HG02610 (cell line): ENCODE results near the gene SIK2.

ENCODE experiments used
- ATAC-seq: cut with Tn5 transposase; IDR thresholded peaks from one replicate; pipeline ENCODE4 v1.9.1; 2021; ENCODE audit warnings: mild to moderate bottlenecking, moderate library complexity; ENCODE audit not compliant: unreplicated experiment

SIK2 gene

DNA sequence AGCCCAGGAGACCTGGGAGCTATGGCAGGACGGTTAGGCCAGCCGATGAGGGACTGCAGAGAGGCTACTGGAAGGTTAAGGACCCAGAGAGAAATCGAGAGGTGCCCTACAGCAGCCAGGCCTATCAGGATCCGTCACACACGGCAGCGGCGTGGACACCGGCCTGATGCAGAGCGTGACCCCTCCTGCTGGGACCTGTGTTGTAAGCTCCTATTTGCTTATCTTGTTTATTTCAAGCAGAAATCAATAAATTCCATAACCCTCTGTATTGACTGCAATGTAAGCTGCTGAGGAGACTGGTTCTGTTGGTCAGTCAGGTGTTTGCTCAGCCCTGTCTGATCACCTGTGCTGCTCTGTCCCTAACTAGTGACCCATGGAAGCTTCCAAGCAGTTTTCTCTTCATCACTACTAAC, 124.1 kb downstream of the SIK2 start:
- no peak for ATAC-seq

DNA sequence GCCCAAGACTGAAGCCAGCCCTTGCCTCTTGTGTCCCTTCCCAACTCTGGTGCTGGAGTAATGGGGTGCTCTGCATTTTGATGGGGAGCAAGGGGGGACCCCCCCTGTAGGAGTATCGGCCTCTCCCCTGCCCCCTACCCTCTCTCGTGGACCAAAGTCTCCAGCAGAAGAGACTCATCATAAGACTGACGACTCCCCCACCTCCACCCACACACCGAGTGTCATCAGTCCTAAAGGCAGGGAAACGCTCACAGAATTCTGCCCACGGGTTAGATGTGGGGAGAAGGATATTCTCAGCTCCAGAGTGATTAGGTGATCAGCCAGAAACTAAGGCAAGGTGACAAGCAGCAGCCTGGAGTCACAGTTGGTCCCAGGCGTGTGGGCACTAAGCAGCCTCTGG, 125.2 kb downstream of the SIK2 start:
- ATAC-seq = no peak

DNA sequence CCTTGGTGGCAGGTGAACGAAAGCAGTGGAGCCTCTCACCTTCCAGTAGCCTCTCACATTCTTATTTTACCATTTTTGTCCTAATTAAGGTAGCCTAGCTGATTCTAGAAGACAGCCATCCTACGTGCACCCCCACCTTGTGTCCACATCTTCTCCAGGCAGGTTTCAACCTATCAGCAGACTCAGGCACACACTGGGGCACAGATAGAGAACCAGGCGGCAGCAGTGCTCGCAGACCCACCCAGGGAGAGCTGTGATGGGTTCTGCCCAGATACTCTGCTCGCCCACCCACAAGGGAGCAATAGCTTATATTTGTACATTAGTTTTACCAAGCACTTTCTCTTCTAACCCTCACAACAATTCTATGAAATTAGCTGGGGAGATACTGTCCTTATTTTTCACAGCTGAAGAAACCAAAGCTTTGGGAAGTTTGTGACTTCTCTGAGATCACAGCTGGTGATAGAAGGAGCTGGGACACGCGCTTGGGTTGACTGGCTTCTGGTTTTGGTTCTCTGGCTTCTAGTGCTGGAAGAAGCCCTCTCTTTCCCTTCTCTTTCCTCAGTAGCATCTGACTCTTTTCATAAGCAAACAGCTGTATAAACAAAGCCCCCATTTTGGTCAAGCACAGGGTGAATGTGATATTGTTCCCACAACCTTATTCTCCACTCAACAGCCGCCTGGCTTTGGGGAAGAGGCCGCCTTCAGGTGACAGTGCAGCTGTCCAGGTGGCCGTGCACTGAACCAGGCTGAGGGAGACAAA, 127.0 kb downstream of the SIK2 start:
- no peak for ATAC-seq

DNA sequence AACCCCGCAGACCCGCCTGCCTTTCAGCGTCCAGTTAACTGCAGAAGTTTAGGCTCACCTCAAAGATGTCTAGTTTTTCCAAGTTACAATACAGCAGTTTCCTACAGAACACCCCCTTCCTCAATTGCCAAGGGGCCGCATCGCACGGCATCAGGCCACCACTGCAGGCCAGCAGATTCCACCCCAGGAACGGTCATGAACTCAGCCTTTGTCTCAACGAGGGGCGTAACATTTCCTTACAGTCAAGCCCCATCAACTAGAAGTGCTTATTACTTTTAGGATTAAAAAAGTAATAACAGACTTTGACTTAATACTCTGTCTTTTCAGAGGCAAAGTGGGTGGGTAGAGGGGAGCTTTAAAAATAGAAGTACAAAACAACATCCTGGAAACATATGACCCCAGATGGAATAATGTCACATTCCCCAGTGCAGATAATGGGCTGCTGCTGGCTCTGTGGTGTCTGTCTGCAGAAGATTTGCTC, 127.6 kb downstream of the SIK2 start:
- no peak for ATAC-seq

DNA sequence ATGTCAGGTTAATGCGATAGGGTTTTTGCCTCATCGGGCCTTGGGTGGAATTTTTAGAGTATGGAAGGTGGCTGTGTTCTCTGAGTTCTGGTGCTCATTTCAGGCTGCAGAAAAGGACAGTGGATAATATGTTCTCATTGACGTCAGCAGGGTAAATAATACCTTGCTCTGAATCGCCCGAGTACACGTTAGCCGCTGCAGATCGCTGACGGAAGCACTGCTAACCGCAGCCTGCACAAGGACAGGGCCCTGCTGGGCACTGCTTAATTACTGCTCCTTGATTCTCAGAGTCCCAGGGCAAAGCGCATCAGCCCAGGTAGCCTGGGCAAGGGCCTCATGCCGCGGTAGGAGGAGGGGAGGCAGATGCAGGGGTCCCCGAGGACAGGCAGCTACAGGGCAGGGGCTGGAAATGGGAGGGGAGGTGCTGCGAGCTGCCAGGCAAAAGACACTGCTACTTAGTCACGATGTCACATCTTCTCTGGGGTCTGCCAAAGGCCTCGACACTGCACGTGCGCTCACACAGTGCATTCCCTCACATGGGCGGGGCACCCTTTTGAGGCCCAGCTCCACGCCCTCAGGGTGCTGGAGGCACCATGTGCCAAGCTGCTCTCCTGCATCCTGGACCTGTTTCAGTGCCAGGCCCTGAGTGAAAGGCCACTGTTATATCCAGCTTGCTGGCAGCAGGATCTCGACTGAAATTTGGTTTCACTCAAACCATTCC, 128.8 kb downstream of the SIK2 start:
- no peak for ATAC-seq

DNA sequence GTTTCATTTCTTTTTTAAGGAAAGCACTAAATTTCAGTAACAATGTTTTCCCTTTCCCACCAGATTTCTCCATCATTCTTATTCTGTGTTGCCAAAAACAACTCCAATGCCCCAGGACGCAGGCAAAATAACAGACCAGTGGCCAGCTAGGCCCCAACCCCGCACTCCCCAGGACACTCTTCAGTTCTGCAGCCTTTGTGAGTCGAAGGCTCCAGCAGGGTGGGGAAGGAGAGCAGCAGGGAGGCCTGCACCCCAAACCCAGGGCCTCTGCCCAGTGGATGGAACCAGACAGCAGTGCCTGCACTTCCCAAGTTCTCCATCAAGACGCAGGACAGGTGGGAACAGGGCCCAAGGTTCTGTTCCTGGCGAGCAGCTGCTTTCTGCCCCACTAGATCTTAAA, 129.6 kb downstream of the SIK2 start:
- no peak for ATAC-seq

DNA sequence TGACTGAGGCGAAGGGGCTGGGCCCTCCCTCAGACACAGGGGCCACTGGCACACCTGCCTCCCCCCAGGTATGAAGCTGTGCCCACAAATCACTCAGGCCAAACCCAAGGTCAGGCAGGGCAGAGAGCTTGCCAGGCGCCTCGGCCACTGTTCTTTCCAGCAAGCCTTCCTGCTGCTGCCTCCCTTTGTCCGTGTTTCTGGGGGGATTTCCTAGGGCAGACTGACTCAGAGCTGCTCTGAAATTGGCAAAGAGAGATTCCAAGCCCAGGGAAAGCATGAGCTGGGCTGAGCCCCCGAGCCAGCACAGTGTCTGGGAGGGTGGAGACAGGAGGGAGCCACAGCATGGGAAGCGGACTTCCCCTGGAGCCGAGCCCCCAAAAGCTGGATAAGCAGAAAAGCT, 130.8 kb downstream of the SIK2 start:
- ATAC-seq = no peak

DNA sequence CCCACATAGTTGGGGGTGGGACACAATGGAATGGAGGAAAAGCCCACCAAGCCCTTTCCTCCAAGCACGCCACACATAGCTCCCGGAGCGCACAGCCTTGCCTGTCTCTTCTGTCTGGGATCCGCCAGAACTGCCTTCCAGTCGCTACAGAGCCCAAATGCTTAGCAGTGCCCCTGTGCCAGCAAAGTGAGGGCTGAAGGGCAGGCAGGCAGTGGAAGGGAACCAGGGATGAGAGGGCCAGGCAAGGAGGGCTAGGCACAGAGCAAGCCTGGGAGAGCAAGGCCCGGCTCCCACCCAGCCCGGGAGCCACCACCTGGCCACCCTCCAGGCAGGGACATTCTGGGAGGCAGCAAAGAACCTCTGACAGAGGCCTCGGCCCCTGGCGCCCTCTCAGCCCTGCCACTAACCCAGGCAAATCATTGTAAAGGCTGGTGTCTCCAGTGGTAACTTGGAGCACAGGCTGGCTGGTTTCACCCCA, 131.4 kb downstream of the SIK2 start:
- no peak for ATAC-seq

DNA sequence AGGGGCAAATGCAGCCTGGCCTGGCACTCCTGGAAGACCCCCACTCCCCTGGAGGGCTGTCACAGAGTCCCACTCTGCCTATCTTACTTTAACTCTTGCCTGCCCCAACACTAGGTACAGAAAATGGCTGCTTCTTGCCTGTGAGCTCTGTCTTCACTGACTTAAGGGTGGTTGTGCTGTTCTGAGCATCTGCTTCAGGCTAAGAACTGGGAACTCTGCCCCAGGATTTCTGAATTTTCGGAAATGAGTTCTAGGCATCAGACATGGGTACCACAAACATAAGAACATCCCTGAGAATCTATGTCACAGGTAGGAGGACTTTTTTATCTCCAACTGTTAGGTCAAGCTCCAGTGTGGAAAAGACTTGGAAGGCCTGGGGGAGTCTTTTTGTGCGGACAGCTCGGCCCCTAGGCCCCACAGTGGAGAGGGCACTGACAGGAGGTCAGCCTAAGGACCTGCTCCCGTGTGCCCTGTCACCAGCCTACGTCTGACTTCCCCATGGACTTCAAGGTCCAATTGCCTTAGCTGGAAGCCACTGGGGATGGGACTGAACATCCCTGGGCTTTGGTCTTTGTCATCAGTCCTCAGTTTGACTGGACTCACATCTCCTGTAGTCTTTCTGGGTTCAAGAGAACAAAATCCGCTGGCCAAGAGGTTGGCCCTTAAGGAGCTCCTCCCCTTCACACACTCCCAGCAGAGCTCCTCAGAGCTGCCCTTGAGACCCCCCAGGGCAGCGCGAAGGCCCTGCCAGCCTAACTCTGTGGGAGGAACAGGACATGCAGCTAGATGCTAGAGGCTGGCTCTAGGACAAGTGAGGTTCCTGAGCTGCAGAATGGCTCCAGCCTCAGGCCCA, 132.1 kb downstream of the SIK2 start:
- ATAC-seq = no peak

DNA sequence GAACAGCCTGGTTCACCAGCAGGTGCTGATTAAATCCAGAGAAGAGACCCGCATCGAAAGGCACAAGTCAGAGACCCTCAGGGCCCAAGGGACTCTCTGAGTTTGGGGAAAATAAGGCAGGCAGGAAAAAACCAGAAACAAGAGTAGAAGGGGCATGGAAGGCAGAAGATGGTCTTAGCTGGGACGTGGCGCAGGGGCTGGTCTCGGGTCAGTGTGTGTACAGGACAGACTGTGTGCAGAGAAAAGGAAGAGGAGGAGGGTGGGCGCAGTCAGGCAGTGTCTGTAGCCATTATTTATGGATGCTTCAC, 132.7 kb downstream of the SIK2 start:
- ATAC-seq = no peak

DNA sequence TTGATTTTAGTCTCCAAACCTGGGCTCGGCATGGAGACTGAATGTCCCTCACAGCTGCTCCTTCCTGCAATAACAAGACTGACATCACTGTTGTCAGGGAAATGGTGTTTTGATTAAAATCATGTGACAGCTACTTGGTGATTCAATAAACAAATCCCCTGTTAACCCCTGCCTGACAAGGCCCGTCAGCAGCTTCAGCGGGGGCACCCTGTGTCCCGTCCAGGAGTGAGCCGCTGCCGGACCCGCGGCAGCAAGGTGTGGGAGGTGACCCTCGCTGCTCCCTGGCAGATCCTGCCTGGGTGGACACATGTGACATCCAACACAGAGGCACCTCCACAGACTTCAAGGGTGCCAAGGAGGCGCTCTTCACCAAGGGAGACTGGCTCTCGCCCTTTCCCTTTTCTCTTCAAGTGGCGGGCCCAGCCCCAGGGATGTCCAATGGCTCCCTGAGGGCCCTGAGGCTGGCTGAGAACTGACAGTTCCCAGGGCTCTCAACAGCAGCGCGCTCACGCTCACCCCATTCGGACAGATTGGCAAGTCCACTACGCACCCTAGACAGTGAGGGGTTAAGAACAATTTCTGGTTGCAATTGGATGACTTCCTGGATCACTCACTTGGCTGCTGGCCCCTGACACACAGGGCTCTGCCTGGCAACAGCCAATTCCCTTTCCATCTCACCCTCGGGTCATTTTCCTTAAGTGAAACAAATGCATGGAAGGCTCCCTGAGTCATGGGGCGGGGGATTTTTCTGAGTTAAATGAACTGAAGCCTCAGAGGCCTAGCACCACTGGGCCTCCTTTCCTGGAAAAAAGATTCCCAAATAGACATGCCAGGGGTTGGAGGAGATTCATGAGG, 133.2 kb downstream of the SIK2 start:
- no peak for ATAC-seq

DNA sequence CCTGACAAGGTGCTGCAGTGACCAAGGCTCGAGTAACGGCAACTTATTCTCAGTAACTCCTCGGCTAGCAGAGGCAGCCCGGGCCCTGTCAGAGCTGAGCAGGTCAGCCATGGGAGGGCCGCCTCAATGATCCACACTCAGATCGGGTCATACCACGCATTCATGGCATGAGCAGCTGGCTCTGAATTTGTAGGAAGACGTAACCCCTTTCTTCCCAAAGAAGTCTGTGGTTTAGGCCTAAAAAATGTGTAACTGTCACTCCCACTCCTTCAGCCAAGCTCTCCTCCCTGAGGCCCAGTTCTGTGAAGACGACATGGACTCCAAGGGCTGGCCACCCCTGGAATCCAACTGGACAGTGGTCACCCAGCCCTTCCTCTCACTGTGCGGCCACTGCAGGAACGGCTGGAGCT, 133.9 kb downstream of the SIK2 start:
- ATAC-seq = no peak

DNA sequence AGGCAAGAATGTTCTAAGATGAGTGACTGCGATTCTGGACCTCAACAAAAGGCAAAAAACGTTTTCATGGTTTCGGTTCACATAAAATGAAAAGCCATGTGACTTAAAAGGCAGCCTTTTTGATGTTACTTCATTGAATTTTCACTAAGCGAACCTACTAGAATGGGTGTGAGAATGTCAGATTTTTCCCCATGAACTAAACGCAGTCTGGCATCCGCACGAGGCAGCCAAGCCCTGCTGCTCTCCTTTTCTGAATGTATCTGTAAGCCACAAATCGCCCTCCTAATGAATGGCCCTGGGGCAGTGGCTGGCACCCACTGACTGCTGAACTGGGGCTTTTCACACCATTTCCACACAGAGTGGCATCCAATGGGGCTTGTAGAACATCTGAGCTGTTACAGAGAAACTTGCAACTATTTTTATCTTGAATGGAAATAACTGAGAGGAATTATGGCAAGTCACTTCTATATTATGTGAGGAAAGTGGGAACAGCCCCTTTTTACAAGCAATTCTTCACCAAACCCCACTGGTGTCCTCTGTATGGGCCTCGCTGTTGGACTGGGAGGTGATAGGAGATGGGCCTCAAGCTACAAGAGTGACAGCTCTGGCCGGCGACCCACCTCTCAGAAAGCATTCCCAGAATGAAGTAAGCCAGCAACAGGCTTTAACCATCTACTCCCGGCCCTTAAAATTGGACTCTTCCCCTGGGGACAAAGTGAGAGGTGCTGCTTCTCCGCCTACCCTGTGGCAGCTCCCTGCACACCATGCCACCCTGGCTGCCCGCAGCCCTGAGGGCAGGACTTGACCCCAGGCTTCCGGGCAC, 134.6 kb downstream of the SIK2 start:
- no peak for ATAC-seq

DNA sequence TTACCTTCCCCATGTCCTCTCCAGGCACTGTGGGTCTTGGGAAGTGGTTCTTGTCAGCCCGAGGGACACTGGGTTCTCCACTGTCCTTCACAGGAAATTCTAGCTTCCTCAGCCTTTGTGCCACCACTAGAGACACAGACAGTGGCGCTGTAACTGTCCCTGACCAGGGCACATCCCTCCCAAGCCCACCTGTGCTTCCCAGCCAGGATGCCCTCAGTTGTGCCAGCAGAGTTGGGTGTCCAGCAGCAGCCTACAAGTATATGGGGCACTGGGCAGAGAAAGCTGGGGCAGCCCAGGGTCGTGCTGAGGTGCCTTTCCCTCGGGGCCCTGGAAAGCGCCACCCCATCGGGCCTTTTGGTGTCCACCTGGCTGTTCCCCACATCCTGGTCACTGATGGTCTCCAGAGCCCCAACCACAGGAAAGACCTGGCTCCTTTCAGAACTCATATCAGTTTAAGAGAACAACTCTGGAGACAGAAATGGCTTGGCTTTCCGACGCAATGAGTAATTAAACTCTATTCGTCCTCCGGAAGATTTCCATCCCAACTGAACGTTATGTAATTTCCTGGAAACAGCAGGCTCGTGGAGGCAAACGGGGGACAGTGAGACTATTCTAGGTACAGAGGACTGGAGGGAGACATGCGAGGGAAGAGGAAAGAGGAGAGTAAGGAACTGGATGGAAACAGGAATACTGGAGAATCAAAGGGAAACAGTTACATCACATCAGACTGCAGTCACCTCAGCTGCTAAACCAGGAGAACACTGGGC, 135.4 kb downstream of the SIK2 start:
- no peak for ATAC-seq

DNA sequence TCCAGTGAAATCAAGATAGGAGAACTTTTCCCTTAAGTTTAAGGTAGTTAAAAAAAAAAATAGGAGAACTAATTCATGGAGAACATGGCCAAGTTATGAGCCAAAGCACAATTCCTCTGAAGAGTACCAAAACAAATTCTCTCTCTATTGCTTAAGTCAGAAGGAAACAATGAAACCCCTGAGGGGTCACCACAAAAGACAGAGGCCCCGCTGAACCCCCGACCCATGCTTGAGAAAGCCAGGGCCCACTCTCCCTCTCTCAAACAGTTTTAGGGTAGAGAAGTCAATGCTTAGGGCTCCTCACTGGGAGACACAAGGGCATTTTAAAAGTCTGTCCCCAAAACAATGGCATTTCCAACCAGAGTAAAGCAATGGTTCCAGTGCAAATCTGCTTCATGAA, 137.1 kb downstream of the SIK2 start:
- ATAC-seq = no peak

DNA sequence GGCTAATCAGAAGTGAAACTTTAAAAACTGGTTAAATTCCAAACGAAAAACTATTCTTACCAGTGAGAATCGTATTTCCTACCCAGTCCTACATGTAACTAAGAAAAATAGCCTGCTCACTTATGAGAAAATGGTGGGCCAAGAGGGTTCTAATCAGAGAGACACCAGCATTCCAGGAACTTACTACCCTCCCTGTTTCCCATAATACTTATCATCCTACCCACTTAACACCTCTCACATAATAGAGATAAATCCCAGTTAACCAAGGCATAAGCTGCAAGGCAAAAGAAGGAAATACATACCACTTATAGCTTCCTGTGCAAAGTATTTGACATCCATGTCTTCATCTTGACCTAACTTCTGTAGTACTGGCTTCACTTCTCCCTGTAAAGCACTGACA, 139.5 kb downstream of the SIK2 start:
- ATAC-seq = no peak

DNA sequence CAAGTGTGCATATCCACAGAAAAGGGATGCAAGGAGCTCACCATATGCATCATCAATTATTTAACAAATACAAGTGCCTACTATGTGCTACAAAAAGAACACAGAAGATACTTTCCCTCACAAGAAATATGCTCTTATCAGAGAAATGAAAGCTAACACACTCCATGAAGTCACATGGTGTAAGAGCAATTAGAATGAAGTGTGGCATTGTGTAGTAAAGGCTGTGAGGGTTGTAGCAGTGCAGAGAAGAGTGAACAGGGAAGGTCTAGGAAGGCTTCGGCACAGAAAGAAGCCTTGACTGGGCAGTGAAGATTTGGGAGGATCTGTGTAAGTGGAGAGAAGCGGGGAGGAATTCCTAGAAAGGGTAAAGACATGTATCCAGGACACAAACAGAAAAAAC, 141.5 kb downstream of the SIK2 start:
- no peak for ATAC-seq

DNA sequence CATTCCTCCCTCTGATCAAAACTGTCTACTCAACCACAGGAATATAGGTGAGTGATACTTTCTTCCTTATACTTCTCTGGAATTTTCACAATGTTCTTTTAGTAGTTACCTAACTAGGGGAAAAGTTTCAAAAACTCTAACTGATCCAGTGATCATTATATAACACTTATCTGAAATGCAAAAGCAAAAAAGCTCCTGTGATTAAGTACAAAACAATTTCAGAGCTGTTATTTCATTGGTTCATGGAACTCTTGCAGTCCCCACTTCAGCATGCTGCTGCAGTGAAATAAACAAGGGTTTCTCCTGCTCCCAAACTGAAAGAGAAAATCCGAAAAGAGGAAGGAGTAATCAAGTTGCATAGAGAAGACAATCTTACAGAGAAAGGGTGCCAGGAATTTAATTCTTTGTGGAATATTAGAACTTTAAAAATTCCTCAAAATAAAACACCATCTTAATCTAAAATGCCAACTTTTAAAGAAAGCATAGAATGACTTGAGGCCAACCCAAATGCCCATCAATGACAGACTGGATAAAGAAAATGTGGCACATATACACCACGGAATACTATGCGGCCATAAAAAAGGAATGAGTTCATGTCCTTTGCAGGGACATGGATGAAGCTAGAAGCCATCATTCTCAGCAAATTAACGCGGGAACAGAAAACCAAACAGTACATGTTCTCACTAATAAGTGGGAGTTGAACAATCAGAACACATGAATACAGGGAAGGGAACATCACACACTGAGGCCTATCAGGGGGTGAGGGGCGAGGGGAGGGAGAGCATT, 143.7 kb downstream of the SIK2 start:
- ATAC-seq = no peak
